Measurements from ENCODE around the gene CDKAL1. TPM values are rescaled to one million over a fixed set of nuclear protein-coding genes. Genes with fewer than 3 reads are reported as not detected.

The CDKAL1 gene
- total RNA-seq, 2 donors from 2014 or later, result 12.1 to 19.0 TPM

- DNase-seq (ENCODE audit: low spot score), result no peak
- Histone ChIP-seq H3K36me3 (no peaks in the 10 kb centered on the region), H3K9me3 (no peaks in the 10 kb centered on the region), H3K27ac (no peak overlapping the region), H3K4me3 (no peak overlapping the region), H3K27me3 (replicated peaks; ENCODE audit: insufficient read depth) (no peaks in the 10 kb centered on the region), H3K4me1 (replicated peaks) (no peaks in the 10 kb centered on the region)
- WGBS, result 96% methylated on average over 7 of the region's 7 CpGs
- TF ChIP-seq CTCF (IDR thresholded peaks at IDR 0.05) (no peak), POLR2AphosphoS5 (IDR thresholded peaks at IDR 0.05) (no peak), POLR2A (IDR thresholded peaks at IDR 0.05) (no peak)
- intact Hi-C loops (cut with DNase I), result no loop called here
These were observed 263.3 kb downstream of the CDKAL1 start for GRCh38 chr6:20797597-20797996.

DNA sequence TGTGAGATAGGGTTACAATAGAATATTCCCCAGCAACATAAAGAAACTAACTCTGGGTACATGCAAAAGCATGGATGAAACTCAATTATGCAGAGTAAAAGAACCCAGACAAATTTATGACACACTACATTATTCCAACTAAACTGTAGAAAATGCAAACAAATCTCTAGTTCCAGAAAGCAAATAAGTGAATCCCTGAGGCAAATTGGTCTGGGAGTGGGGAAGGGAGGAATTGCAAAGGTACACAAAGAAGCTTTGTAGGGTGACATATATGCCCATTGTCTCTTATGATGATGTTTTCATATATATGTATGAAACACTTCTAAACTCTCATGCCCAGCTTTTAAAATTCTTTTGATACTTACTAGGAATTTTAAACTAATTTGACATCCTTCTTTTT lies 266.0 kb downstream of the CDKAL1 start:
- intact Hi-C loops (cut with DNase I), result no loop called here
- H3K4me1 ChIP-seq (replicated peaks), result no peaks in the 10 kb centered on the region
- H3K27me3 ChIP-seq (replicated peaks; ENCODE audit: insufficient read depth), result no peaks in the 10 kb centered on the region
- H3K27ac ChIP-seq, result no peak overlapping the region
- H3K4me3 ChIP-seq, result no peak overlapping the region
- H3K36me3 ChIP-seq, result no peaks in the 10 kb centered on the region
- no peak for TF ChIP-seq CTCF (IDR thresholded peaks at IDR 0.05)
- TF ChIP-seq POLR2AphosphoS5 (IDR thresholded peaks at IDR 0.05), result no peak
- no peak for TF ChIP-seq POLR2A (IDR thresholded peaks at IDR 0.05)
- DNase-seq (ENCODE audit: low spot score), result no peak
- no peaks in the 10 kb centered on the region for H3K9me3 ChIP-seq

GRCh38 chr6:20800653-20801052 lies 266.4 kb downstream of the CDKAL1 start:
- H3K4me3 ChIP-seq, result no peak overlapping the region
- 96% methylated on average over 4 of the region's 4 CpGs for WGBS
- no peak for DNase-seq (ENCODE audit: low spot score)
- H3K27me3 ChIP-seq (replicated peaks; ENCODE audit: insufficient read depth), result no peaks in the 10 kb centered on the region
- intact Hi-C loops (cut with DNase I), result no loop called here
- no peaks in the 10 kb centered on the region for H3K36me3 ChIP-seq
- no peaks in the 10 kb centered on the region for H3K4me1 ChIP-seq (replicated peaks)
- TF ChIP-seq POLR2AphosphoS5 (IDR thresholded peaks at IDR 0.05), result no peak
- TF ChIP-seq POLR2A (IDR thresholded peaks at IDR 0.05), result no peak
- TF ChIP-seq CTCF (IDR thresholded peaks at IDR 0.05), result no peak
- H3K27ac ChIP-seq, result no peak overlapping the region
- H3K9me3 ChIP-seq, result no peaks in the 10 kb centered on the region

GRCh38 chr6:20801595-20801994 lies 267.3 kb downstream of the CDKAL1 start:
- H3K36me3 ChIP-seq, result no peaks in the 10 kb centered on the region
- H3K27me3 ChIP-seq (replicated peaks; ENCODE audit: insufficient read depth), result no peaks in the 10 kb centered on the region
- TF ChIP-seq POLR2AphosphoS5 (IDR thresholded peaks at IDR 0.05) (no peak), POLR2A (IDR thresholded peaks at IDR 0.05) (no peak), CTCF (IDR thresholded peaks at IDR 0.05) (no peak)
- WGBS, result 100% methylated on average over 3 of the region's 3 CpGs
- DNase-seq (ENCODE audit: low spot score), result no peak
- H3K4me1 ChIP-seq (replicated peaks), result no peaks in the 10 kb centered on the region
- H3K4me3 ChIP-seq, result no peak overlapping the region
- no peaks in the 10 kb centered on the region for H3K9me3 ChIP-seq
- H3K27ac ChIP-seq, result no peak overlapping the region
- intact Hi-C loops (cut with DNase I), result no loop called here

GRCh38 chr6:20802596-20802995 lies 268.3 kb downstream of the CDKAL1 start:
- intact Hi-C loops (cut with DNase I), result no loop called here

More at GRCh38 chr6:20802596-20802995, 268.3 kb downstream of the CDKAL1 start:
- TF ChIP-seq CTCF (IDR thresholded peaks at IDR 0.05) (no peak), POLR2A (IDR thresholded peaks at IDR 0.05) (no peak), POLR2AphosphoS5 (IDR thresholded peaks at IDR 0.05) (no peak)
- Histone ChIP-seq H3K27ac (no peak overlapping the region), H3K36me3 (no peaks in the 10 kb centered on the region), H3K9me3 (no peaks in the 10 kb centered on the region), H3K4me1 (replicated peaks) (no peaks in the 10 kb centered on the region), H3K27me3 (replicated peaks; ENCODE audit: insufficient read depth) (no peaks in the 10 kb centered on the region), H3K4me3 (no peak overlapping the region)
- no peak for DNase-seq (ENCODE audit: low spot score)
- 34% methylated on average over 1 of the region's 1 CpG for WGBS

Measured in prostate gland (tissue), 2 donors.